OCI-M1 (cell line): ENCODE data around the gene LPCAT4.
A peak's percentile ranks its signal among the peaks of the same experiment; 100 is the strongest.

ENCODE experiments used
- DNase-seq: peaks from one replicate; lab custom pipeline; 2025; lab: John Stamatoyannopoulos, UW

LPCAT4 gene

GRCh38 chr15:34336991-34337556 lies 29.9 kb downstream of the LPCAT4 start:
- DNase-seq: peak; percentile 71

- peak; percentile 81 for DNase-seq
Measured at GRCh38 chr15:34336231-34336990, 30.6 kb downstream of the LPCAT4 start.

GRCh38 chr15:34335176-34336032 lies 31.6 kb downstream of the LPCAT4 start:
- peak; percentile 72 for DNase-seq

GRCh38 chr15:34334672-34335071 lies 32.3 kb downstream of the LPCAT4 start:
- DNase-seq: peak; percentile 48

GRCh38 chr15:34332553-34333120 lies 34.4 kb downstream of the LPCAT4 start:
- peak; percentile 59 for DNase-seq

GRCh38 chr15:34331809-34332208 lies 35.2 kb downstream of the LPCAT4 start:
- peak; percentile 92 for DNase-seq

GRCh38 chr15:34330279-34330678 lies 36.7 kb downstream of the LPCAT4 start:
- no peak for DNase-seq

- no peak for DNase-seq
Measured at GRCh38 chr15:34329006-34329405, 38.0 kb downstream of the LPCAT4 start.

- no peak for DNase-seq
Measured at GRCh38 chr15:34327906-34328305, 39.1 kb downstream of the LPCAT4 start.

- no peak for DNase-seq
Measured at GRCh38 chr15:34325368-34325767, 41.6 kb downstream of the LPCAT4 start.

- DNase-seq: no peak
Measured at GRCh38 chr15:34324933-34325332, 42.1 kb downstream of the LPCAT4 start.

- no peak for DNase-seq
Measured at GRCh38 chr15:34323217-34323616, 43.8 kb downstream of the LPCAT4 start.

- peak; percentile 83 for DNase-seq
Measured at GRCh38 chr15:34318277-34319079, 48.5 kb downstream of the LPCAT4 start.

- DNase-seq: peak; percentile 36
Measured at GRCh38 chr15:34314491-34315490, 52.2 kb downstream of the LPCAT4 start.

- peak; percentile 55 for DNase-seq
Measured at GRCh38 chr15:34311563-34311962, 55.4 kb downstream of the LPCAT4 start.
